K562 (cell line): ENCODE measurements around the gene NAXD. TPM values are rescaled to one million over a fixed set of nuclear protein-coding genes. Genes with fewer than 3 reads are reported as not detected.

Source experiments
- ATAC-seq: fragments of 200-7000 bp; cut with Tn5 transposase; 3 replicates; pipeline ENCODE4 v1.9.1; 2020; ENCODE audit warnings: moderate library complexity
- BruUV-seq: library from RNA; stranded (reverse); fragments of 400-500 nt; replicated peaks from 2 replicates; lab custom pipeline; 2021; lab: Mats Ljungman, UMichigan
- CTCF ChIA-PET: fragments of 300-600 bp; formaldehyde crosslinking; extraction: SDS; loops from one replicate; lab custom pipeline; 2021; ENCODE audit warnings: low intra/inter-chr PET ratio; lab: Yijun Ruan, JAX
- POLR2A ChIA-PET: fragments of 300-600, 350-650 bp; sonication (Branson Sonifier 250); formaldehyde crosslinking; extraction: SDS; loops from one replicate; lab custom pipeline; 2021; ENCODE audit warnings: antibody characterized with exemption, inconsistent platforms; lab: Yijun Ruan, JAX
- DNase-seq, 4 experiments: peaks; one replicate each; pipeline versions ENCODE4 v3.0.0 to v3.0.0-alpha.2; 2011 to 2018; ENCODE audit warnings: low spot score in 3 of 4, mixed read lengths in 3 of 4; ENCODE audit errors: extremely low read depth in 1 of 4
- FAIRE-seq: peaks from 2 replicates; lab custom pipeline; 2011; peaks lifted over from hg19 to GRCh38; lab: Jason Lieb, UNC
- H2AFZ ChIP-seq: 2 replicates; pipeline ENCODE4 v1.6.0; 2011; ENCODE audit warnings: low read depth, low read length, control low read depth, inconsistent platforms
- H3K27ac ChIP-seq: fragments of 200-600 bp; 3 replicates; pipeline ENCODE4 v1.8.0; 2011; ENCODE audit warnings: low read depth, mild to moderate bottlenecking, control low read depth, inconsistent platforms, low read length, moderate library complexity, mixed read lengths; ENCODE audit errors: extremely low read depth
- H3K27me3 ChIP-seq, 2 experiments: fragments of 300-600 bp in 1 of 2; 2 replicates in 1 of 2; 3 replicates in 1 of 2; pipeline versions ENCODE4 v1.6.0 to v1.8.0; 2011; ENCODE audit warnings: inconsistent platforms in 2 of 2, low read length in 2 of 2, mild to moderate bottlenecking in 1 of 2, mixed read lengths in 1 of 2, moderate library complexity in 1 of 2; ENCODE audit not compliant: control insufficient read depth in 2 of 2, insufficient read depth in 2 of 2
- H3K36me3 ChIP-seq: fragments of 300-600 bp; 3 replicates; pipeline ENCODE4 v1.8.0; 2011; ENCODE audit warnings: mild to moderate bottlenecking, low read length, inconsistent platforms; ENCODE audit not compliant: control insufficient read depth, insufficient read depth
- H3K4me1 ChIP-seq, 2 experiments: fragments of 200-600 bp in 1 of 2; replicated peaks in 1 of 2; 2 replicates in 1 of 2; 3 replicates in 1 of 2; pipeline versions ENCODE4 v1.5.1 to v1.8.0; 2011; ENCODE audit warnings: inconsistent platforms in 2 of 2, low read length in 2 of 2, mild to moderate bottlenecking in 1 of 2, mixed read lengths in 1 of 2, moderate library complexity in 1 of 2; ENCODE audit not compliant: control insufficient read depth in 2 of 2, insufficient read depth in 2 of 2
- H3K4me2 ChIP-seq: 2 replicates; pipeline ENCODE4 v1.6.1; 2011; ENCODE audit warnings: low read length, control low read depth, inconsistent platforms, mixed read lengths; ENCODE audit not compliant: insufficient read depth
- H3K4me3 ChIP-seq: fragments of 200-600 bp; sonication (generic), shearing (Covaris generic); 2 replicates; pipeline ENCODE4 v1.5.1; 2016; ENCODE audit warnings: control low read depth, inconsistent platforms
- H3K79me2 ChIP-seq: fragments of 200-600 bp; 3 replicates; pipeline ENCODE4 v1.8.0; 2011; ENCODE audit warnings: low read length, inconsistent platforms; ENCODE audit not compliant: control insufficient read depth, insufficient read depth
- H3K9ac ChIP-seq, 2 experiments: 2 replicates each; pipeline versions ENCODE4 v1.6.0 to v1.6.1; 2011; ENCODE audit warnings: low read depth in 2 of 2, low read length in 2 of 2, control low read depth in 1 of 2, inconsistent platforms in 1 of 2, mild to moderate bottlenecking in 1 of 2, mixed read lengths in 1 of 2; ENCODE audit not compliant: insufficient read depth in 1 of 2
- H3K9me1 ChIP-seq: one replicate; pipeline ENCODE4 v1.6.0; 2011; ENCODE audit warnings: inconsistent platforms, mild to moderate bottlenecking, low read length, moderate library complexity; ENCODE audit not compliant: control insufficient read depth, insufficient read depth
- H3K9me3 ChIP-seq: replicated peaks from 2 replicates; pipeline ENCODE4 v1.5.1; 2011; ENCODE audit warnings: low read depth, low read length, inconsistent platforms; ENCODE audit not compliant: control insufficient read depth, insufficient read depth
- H4K20me1 ChIP-seq: replicated peaks from 2 replicates; pipeline ENCODE4 v1.6.1; 2011; ENCODE audit warnings: low read length, inconsistent platforms, mixed read lengths; ENCODE audit not compliant: control insufficient read depth, insufficient read depth
- CBX2 ChIP-seq: fragments of 200-600 bp; sonication (generic); IDR thresholded peaks from one replicate; pipeline ENCODE4 v1.6.1; 2012; ENCODE audit warnings: mild to moderate bottlenecking, low read length, inconsistent platforms; ENCODE audit not compliant: insufficient read depth, poor library complexity, severe bottlenecking
- CCAR2 ChIP-seq: fragments of 200-400 bp; formaldehyde crosslinking; IDR thresholded peaks from 2 replicates; pipeline ENCODE4 v1.6.1; 2017; ENCODE audit warnings: mild to moderate bottlenecking, low read depth, low read length
- ETS1 ChIP-seq: conservative IDR thresholded peaks from 2 replicates; pipeline ENCODE4 v1.6.1; 2011; ENCODE audit warnings: low read depth, mild to moderate bottlenecking, low read length; ENCODE audit not compliant: control insufficient read depth
- FOXM1 ChIP-seq, 2 experiments: fragments of 450-650 bp in 1 of 2; sonication (generic) in 1 of 2; formaldehyde crosslinking in 1 of 2; IDR thresholded peaks; 2 replicates each; pipeline versions ENCODE4 v1.6.1 to v1.9.0; 2017 to 2022; ENCODE audit warnings: low read depth in 2 of 2, mild to moderate bottlenecking in 2 of 2, missing genetic modification reagents in 1 of 2, moderate library complexity in 1 of 2
- GATAD2A ChIP-seq: fragments of 450-650 bp; IDR thresholded peaks from 2 replicates; pipeline ENCODE4 v1.6.1; 2017
- IRF1 ChIP-seq: sonication (generic); formaldehyde crosslinking; IDR thresholded peaks from 2 replicates; pipeline ENCODE4 v1.8.0; 2022; ENCODE audit warnings: missing genetic modification reagents, mild to moderate bottlenecking, borderline replicate concordance
- NCOA4 ChIP-seq: fragments of 450-650 bp; IDR thresholded peaks from 2 replicates; pipeline ENCODE4 v1.6.1; 2018; ENCODE audit warnings: mild to moderate bottlenecking; ENCODE audit not compliant: partially characterized antibody
- SLC30A9 ChIP-seq: fragments of 250-450 bp; sonication (Bioruptor Pico); IDR thresholded peaks from 2 replicates; pipeline ENCODE4 v1.8.0; 2022; ENCODE audit warnings: mild to moderate bottlenecking, moderate library complexity
- TAF7 ChIP-seq: fragments of 450-650 bp; IDR thresholded peaks from 2 replicates; pipeline ENCODE4 v1.6.1; 2016; ENCODE audit warnings: missing genetic modification characterization, missing compliant biosample characterization
- TCF3 ChIP-seq: sonication (generic); formaldehyde crosslinking; IDR thresholded peaks from 2 replicates; pipeline ENCODE4 v1.4.0; 2020; ENCODE audit warnings: mild to moderate bottlenecking, missing genetic modification reagents
- YBX1 ChIP-seq: fragments of 450-650 bp; IDR thresholded peaks from 2 replicates; pipeline ENCODE4 v1.7.1; 2016; ENCODE audit warnings: mild to moderate bottlenecking
- ZBTB34 ChIP-seq: fragments of 250-450 bp; sonication (Bioruptor Pico); IDR thresholded peaks from 2 replicates; pipeline ENCODE4 v1.8.0; 2021; ENCODE audit warnings: mild to moderate bottlenecking, moderate library complexity
- ZNF24 ChIP-seq: fragments of 450-650 bp; IDR thresholded peaks from 2 replicates; pipeline ENCODE4 v1.6.1; 2016
- ZNF263 ChIP-seq: sonication (generic); formaldehyde crosslinking; IDR thresholded peaks from 2 replicates; pipeline ENCODE4 v1.8.0; 2022; ENCODE audit warnings: mild to moderate bottlenecking, missing genetic modification reagents, borderline replicate concordance
- ZNF324 ChIP-seq: fragments of 250-450 bp; sonication (Bioruptor Pico); IDR thresholded peaks from 2 replicates; pipeline ENCODE4 v1.4.0; 2020; ENCODE audit warnings: mild to moderate bottlenecking
- ZNF518B ChIP-seq: fragments of 250-450 bp; sonication (Bioruptor Pico); IDR thresholded peaks from 2 replicates; pipeline ENCODE4 v1.5.0; 2021; ENCODE audit warnings: mild to moderate bottlenecking, moderate library complexity
- ZNF75A ChIP-seq: fragments of 450-650 bp; formaldehyde crosslinking; IDR thresholded peaks from 2 replicates; pipeline ENCODE4 v1.4.0; 2020; ENCODE audit warnings: mild to moderate bottlenecking
- WGBS: fragments of 100-300 bp; shearing (Covaris generic); methylation state at CpG from one replicate; pipeline ENCODE4 v1.1.6; 2016; ENCODE audit warnings: low coverage, mixed read lengths; ENCODE audit not compliant: insufficient coverage; ENCODE audit errors: missing lambda C conversion rate; 5-methylcytosine and 5-hydroxymethylcytosine counted together
- in situ Hi-C: fragments of 300-500 bp; cut with MboI; formaldehyde crosslinking; loops from 4 replicates; pipeline ENCODE4 v1.15.0; 2018; ENCODE audit warnings: inconsistent platforms, mixed read lengths
- intact Hi-C: fragments of 100-400 bp; cut with micrococcal nuclease; formaldehyde crosslinking; loops from 2 replicates; pipeline ENCODE4 v1.14.2; 2022
- polyA plus RNA-seq, 8 experiments: library from polyadenylated mRNA; depleted of rRNA in 4 of 8; stranded (reverse) in 5 of 8; unstranded in 3 of 8; fragments of >200 nt; fragmentation: Nextera tagmentation in 2 of 8; fragmentation: Illumina TruSeq in 1 of 8; extraction: Ambion mirVana in 2 of 8; extraction: Trizol in 1 of 8; gene quantifications; 2 replicates each; pipeline versions ENCODE4 v1.2.1 to v1.2.3, GENCODE V29; 2011 to 2014; ENCODE audit warnings: inconsistent platforms in 1 of 8, missing spikeins in 1 of 8
- total RNA-seq, 7 experiments: library from RNA; depleted of rRNA in 6 of 7; stranded (reverse); fragments of >200 nt in 6 of 7; fragmentation: Illumina TruSeq in 2 of 7; extraction: Trizol in 2 of 7; gene quantifications; 2 replicates each; pipeline versions ENCODE4 v1.2.1 to v1.2.3, GENCODE V29; 2011 to 2021; ENCODE audit warnings: low replicate concordance in 1 of 7

Gene NAXD
- total and polyA plus RNA-seq, 9 of the 15 experiments (the other 6 are each of a cell fraction or from before 2014, with no cell fraction given), result 0.59 to 20.6 (median 13.0) TPM

- H3K9ac ChIP-seq, result no peak overlapping the region
- H3K9me1 ChIP-seq, result peaks cover 3% of the 10 kb centered on the region
- ChIA-PET CTCF (no interaction called here), POLR2A (interaction anchor here (1.3 kb wide), 1 partner anchor 64 kb away, joined by 5 read pairs; no protein-coding TSS in a partner anchor)
- no peak for DNase-seq
- H3K4me2 ChIP-seq, result no peak overlapping the region
- H4K20me1 ChIP-seq, result no peaks in the 10 kb centered on the region
- H3K36me3 ChIP-seq, result peaks cover 28% of the 10 kb centered on the region; the same call in 1 of the 3 replicates
- H3K4me3 ChIP-seq, result no peak overlapping the region
- intact Hi-C loops, result no loop called here
- no peak overlapping the region for H3K27ac ChIP-seq
- WGBS, result 96% methylated on average over 3 of the region's 14 CpGs
- no peak for ATAC-seq
- BruUV-seq, result no TSS peak
- in situ Hi-C loops, result no loop called here
- no peak overlapping the region for H2AFZ ChIP-seq
- H3K4me1 ChIP-seq, result peaks cover 4 to 18% of the 10 kb centered on the region in 2 experiments; a peak in 4 of 5 replicates
- FAIRE-seq, result no peak
- no peaks in the 10 kb centered on the region for H3K9me3 ChIP-seq
- H3K27me3 ChIP-seq, result no peaks in the 10 kb centered on the region
- no peaks in the 10 kb centered on the region for H3K79me2 ChIP-seq
- TF ChIP-seq TAF7 (tag) (no peak), ZNF24 (no peak), NCOA4 (no peak), ZNF263 (CRISPR knock-in tag) (no peak), GATAD2A (no peak), ZNF324 (no peak), IRF1 (CRISPR knock-in tag) (no peak), ZNF75A (CRISPR knock-in tag) (no peak), TCF3 (CRISPR knock-in tag) (no peak), SLC30A9 (CRISPR knock-in tag) (no peak), FOXM1 (IDR thresholded peaks at IDR 0.05; ENCODE audit: low read depth) (no peak), FOXM1 (CRISPR knock-in tag; IDR thresholded peaks at IDR 0.05; ENCODE audit: low read depth) (no peak), ETS1 (no peak), CCAR2 (no peak), ZNF518B (CRISPR knock-in tag) (no peak), YBX1 (no peak), CBX2 (no peak), ZBTB34 (CRISPR knock-in tag) (no peak)
Observed at GRCh38 chr13:110650436-110650835, 35.1 kb downstream of the NAXD start.
